ENCODE results near the gene DUSP5.

DUSP5 gene

GRCh38 chr10:110501142-110501937, 3.6 kb downstream of the DUSP5 start:
- DNase-seq: no peak

- DNase-seq: no peak
Observed at GRCh38 chr10:110502072-110502845, 4.6 kb downstream of the DUSP5 start.

GRCh38 chr10:110502851-110503301, 5.2 kb downstream of the DUSP5 start:
- peak in 1 of 6 experiments; percentile 21 for DNase-seq

GRCh38 chr10:110503528-110504110, 5.9 kb downstream of the DUSP5 start:
- no peak for DNase-seq

- peak in 3 of 6 experiments; percentile 6 to 20 (median 10) for DNase-seq
Observed at GRCh38 chr10:110504111-110504735, 6.5 kb downstream of the DUSP5 start.

- no peak for DNase-seq
Observed at GRCh38 chr10:110505130-110505770, 7.5 kb downstream of the DUSP5 start.

DNA sequence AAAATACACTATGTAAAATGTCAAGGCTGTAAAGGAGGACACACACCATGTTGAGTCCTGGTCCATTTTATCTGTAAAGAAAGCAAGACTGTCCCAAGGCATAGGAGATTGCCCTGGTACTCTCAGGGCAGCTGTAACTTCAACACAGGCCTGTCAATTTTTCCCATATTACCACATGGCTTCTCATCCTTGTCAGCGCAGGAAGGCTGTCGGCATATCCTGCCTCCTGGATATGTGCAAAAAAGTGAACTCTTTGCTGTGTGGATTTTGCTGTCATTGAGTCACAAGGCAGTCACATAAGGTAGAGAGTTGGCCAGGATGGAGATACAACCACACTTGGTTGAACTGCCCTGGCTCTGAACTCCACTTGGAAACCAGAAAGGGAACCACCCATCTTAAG, 8.7 kb downstream of the DUSP5 start:
- no peak for DNase-seq

DNA sequence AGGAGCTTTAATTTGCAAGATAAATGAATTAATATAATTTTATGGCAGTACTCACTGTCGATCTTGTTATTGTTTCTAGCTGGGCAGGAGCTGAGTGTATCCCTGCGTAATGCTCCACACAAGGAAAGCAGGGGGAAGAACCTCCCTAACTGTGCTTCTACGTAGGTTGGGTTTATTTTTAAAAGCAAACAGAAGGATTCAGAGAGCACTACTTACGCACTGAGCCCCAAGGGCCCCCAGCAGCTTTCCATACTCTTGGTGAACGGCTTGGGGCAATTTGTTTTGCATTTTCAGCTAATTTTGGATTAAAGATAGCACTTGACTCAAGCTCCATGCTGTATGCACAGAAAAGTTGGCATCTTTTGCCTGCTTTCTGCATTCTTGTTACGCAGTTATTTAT, 9.6 kb downstream of the DUSP5 start:
- DNase-seq: no peak

GRCh38 chr10:110508159-110508788, 10.6 kb downstream of the DUSP5 start:
- DNase-seq: no peak

- no peak for DNase-seq
Observed at GRCh38 chr10:110508806-110509544, 11.3 kb downstream of the DUSP5 start.

DNA sequence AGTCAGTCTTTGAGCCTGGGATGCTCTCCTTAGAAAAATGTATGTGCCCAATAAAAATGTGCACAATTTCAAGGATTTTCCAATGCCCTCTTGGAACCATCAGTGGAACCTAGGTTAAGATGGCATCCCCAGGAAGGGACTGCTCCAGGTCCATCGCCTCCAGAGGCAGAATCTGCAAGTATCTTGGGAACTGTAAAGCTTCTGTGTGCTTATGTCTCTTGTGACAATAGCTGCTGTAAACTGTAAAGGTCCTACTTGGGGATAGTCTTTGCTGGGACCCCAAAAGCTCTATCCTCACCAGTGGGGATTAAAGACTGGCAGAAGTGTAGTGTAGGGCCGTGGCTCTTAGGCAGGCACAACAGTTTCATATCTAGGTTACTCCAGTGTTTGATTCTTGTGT, 11.9 kb downstream of the DUSP5 start:
- DNase-seq: no peak

DNA sequence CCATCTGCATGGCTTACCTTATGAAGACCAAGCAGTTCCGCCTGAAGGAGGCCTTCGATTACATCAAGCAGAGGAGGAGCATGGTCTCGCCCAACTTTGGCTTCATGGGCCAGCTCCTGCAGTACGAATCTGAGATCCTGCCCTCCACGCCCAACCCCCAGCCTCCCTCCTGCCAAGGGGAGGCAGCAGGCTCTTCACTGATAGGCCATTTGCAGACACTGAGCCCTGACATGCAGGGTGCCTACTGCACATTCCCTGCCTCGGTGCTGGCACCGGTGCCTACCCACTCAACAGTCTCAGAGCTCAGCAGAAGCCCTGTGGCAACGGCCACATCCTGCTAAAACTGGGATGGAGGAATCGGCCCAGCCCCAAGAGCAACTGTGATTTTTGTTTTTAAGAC, 12.4 kb downstream of the DUSP5 start:
- no peak for DNase-seq

GRCh38 chr10:110510730-110511129, 13.0 kb downstream of the DUSP5 start:
- DNase-seq: no peak

GRCh38 chr10:110511734-110512449, 14.2 kb downstream of the DUSP5 start:
- no peak for DNase-seq

DNA sequence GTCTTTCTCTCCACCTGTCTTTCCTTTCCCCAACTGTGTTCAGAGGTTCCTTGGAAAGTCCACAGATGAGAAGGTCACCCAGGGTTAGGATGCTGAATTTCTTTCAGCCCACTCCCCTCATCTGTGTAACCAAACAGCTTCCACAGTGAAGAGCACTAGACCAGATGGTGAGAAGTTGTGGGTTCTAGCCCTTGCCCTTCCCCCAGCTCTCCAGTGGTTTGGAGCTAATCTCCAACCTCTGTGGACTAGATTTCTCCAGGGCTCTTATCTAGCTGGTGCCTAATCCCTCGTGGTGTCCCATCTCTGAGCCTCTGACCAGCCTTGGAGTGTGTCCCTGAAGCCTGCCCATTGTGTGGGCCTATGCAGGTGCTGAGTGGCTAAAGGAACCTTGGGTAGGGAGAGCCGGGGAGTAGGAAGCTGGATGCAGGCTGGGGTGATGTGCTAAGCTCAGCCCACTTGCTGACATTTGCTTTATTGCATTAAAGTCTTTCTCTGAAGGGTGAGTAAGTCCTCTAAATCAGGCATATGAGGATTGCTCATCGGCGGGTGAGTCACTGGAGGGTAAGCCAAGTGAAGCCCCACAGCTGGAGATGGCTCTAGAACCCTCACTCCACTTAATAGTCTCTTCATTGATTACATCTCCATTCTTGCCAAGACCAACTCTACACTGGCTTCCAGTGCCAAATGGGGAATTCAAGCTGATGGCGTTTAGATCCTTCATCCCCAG, 14.9 kb downstream of the DUSP5 start:
- DNase-seq: no peak

GRCh38 chr10:110513949-110514348, 16.2 kb downstream of the DUSP5 start:
- DNase-seq: no peak

DNA sequence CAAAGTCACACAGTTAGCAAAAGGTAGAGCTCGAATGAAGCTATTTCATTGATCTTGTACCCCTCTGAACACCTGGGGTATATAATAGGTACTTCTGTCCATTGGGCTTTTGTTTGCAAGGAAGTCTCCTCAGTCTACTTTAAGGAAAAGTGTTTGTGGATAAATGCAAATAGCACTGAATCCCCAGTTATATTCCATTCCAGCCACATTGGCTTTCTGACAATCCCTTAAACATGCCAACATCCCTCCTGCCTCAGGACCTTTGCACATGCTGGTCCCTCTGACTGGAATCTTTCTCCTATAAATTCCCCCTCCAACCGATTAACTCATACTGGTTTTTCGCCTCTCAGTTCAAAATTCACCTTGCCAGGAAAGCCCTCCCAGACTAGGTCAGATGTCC, 17.1 kb downstream of the DUSP5 start:
- DNase-seq: no peak

DNA sequence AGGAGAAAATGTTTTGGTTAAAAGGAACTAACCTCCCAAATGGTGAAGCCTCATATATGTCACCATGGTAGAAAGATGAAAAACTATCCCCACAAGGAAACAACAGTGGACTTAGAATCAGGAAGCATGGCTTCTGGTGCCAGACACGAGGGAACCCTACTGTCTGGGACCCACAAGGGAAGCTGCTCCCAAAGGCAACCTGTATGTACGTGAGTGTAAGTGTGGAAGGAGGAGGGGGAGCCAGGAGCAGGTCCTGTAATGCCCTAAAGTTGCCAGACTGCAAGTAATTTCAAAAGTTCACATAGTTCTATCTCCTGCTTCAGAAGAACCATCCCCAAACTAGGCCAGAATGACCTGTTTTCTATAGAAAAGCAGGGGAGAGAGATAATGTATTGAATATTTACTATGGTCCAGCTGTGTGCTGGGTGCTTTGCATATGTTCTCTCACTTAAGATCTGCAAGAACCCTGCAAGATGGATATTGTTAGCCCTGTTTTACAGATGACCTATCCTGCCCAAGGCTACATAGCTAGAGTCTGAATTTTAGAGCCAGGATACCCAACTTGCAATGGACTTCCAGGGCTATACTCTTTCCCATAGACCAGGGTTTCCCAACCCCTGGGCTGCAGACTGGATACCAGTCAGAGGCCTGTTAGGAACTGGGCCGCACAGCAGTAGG, 19.2 kb downstream of the DUSP5 start:
- DNase-seq: no peak

GRCh38 chr10:110522365-110522988, 24.8 kb downstream of the DUSP5 start:
- no peak for DNase-seq

Measured in stimulated activated naive CD4-positive, alpha-beta T cell (primary cell).